Gastrocnemius medialis (tissue), 4 donors: ENCODE results near the gene GPC6.

Experiments used
- CTCF ChIP-seq, 5 experiments: fragments of 450-650 bp in 3 of 5; fragments of 200-600 bp in 2 of 5; sonication (generic) in 2 of 5; IDR thresholded peaks in 4 of 5; conservative IDR thresholded peaks in 1 of 5; 1 replicate in 4 of 5; 2 replicates in 1 of 5; pipeline ENCODE4 v1.5.1; 2016 to 2019; ENCODE audit warnings: antibody characterized with exemption in 5 of 5, mild to moderate bottlenecking in 3 of 5, moderate library complexity in 3 of 5
- POLR2A ChIP-seq, 2 donors: fragments of 450-650 bp; IDR thresholded peaks; one replicate each; pipeline ENCODE4 v1.6.1; 2017; ENCODE audit warnings: antibody characterized with exemption in 2 of 2, mild to moderate bottlenecking in 2 of 2, moderate library complexity in 2 of 2

- TF ChIP-seq CTCF (IDR thresholded peaks at IDR 0.05 in 4 of 5, conservative IDR thresholded peaks at IDR 0.05 in 1 of 5): no peak
- no peak for TF ChIP-seq POLR2A (IDR thresholded peaks at IDR 0.05)
Observed at GRCh38 chr13:93200626-93201025, 26.0 kb upstream of the GPC6 start.
